Measurements from ENCODE around the gene EPHB1. TPM values are rescaled to one million over a fixed set of nuclear protein-coding genes. Genes with fewer than 3 reads are reported as not detected.

The EPHB1 gene
- total and polyA plus RNA-seq, 2 of the 13 experiments (the other 11 are each of a cell fraction or from before 2014, with no cell fraction given), result 0.07 to 0.21 TPM

GRCh38 chr3:134896141-134896540, 101.1 kb downstream of the EPHB1 start:
- Histone ChIP-seq H3K9me3 (ENCODE audit: low read length) (no peaks in the 10 kb centered on the region), H3K4me2 (ENCODE audit: low read depth, low read length) (no peak overlapping the region), H3K4me3 (replicated peaks in 1 of 3; ENCODE audit: insufficient read depth in 1 of 3, low read depth in 2 of 3, low read length in 3 of 3) (no peak overlapping the region), H3K36me3 (replicated peaks in 1 of 2; ENCODE audit: control insufficient read depth in 1 of 2, insufficient read depth in 2 of 2, low read length in 2 of 2) (no peaks in the 10 kb centered on the region), H3K4me1 (ENCODE audit: insufficient read depth, low read length) (no peaks in the 10 kb centered on the region), H4K20me1 (ENCODE audit: insufficient read depth, low read length) (no peaks in the 10 kb centered on the region), H3K27ac (ENCODE audit: extremely low read length, insufficient read depth, low read length) (no peak overlapping the region), H3K79me2 (ENCODE audit: insufficient read depth, low read length) (no peaks in the 10 kb centered on the region), H3K27me3 (ENCODE audit: control insufficient read depth in 1 of 2, insufficient read depth in 2 of 2, low read length in 2 of 2) (peaks cover 0 to 4% of the 10 kb centered on the region in 2 experiments; a peak in 2 of 5 replicates), H3K9ac (ENCODE audit: insufficient read depth, low read depth, low read length) (no peak overlapping the region), H2AFZ (ENCODE audit: low read length) (no peak overlapping the region)
- ChIA-PET CTCF (ENCODE audit: low intra/inter-chr PET ratio, low total read pairs) (no interaction called here), POLR2A (no interaction called here)
- ATAC-seq, result no peak
- TF ChIP-seq ZNF430 (CRISPR knock-in tag; IDR thresholded peaks at IDR 0.05), result no peak
- no peak for TF ChIP-seq ELF3 (CRISPR knock-in tag; IDR thresholded peaks at IDR 0.05)
- TF ChIP-seq PRDM10 (CRISPR knock-in tag; IDR thresholded peaks at IDR 0.05; ENCODE audit: low read depth), result no peak
- no peak for FAIRE-seq
- 5% methylated on average over 5 of the region's 5 CpGs for WGBS (ENCODE audit: low lambda C conversion rate)
- in situ Hi-C loops (cut with HindIII; ENCODE audit: extremely low pct_ligation_motif_present, low pct_unique_long_range_greater_than_20kb) (no loop called here), intact Hi-C loops (cut with micrococcal nuclease; ENCODE audit: unreplicated experiment) (no loop called here)
- BruUV-seq (replicated peaks), result no TSS peak
- no peak for DNase-seq (ENCODE audit: low spot score)

- Histone ChIP-seq H3K36me3 (replicated peaks in 1 of 2; ENCODE audit: control insufficient read depth in 1 of 2, insufficient read depth in 2 of 2, low read length in 2 of 2) (no peaks in the 10 kb centered on the region), H3K27me3 (ENCODE audit: control insufficient read depth in 1 of 2, insufficient read depth in 2 of 2, low read length in 2 of 2) (peaks cover 0 to 4% of the 10 kb centered on the region in 2 experiments; a peak in 2 of 5 replicates), H3K27ac (ENCODE audit: extremely low read length, insufficient read depth, low read length) (no peak overlapping the region), H4K20me1 (ENCODE audit: insufficient read depth, low read length) (no peaks in the 10 kb centered on the region), H3K79me2 (ENCODE audit: insufficient read depth, low read length) (no peaks in the 10 kb centered on the region), H2AFZ (ENCODE audit: low read length) (no peak overlapping the region), H3K9me3 (ENCODE audit: low read length) (no peaks in the 10 kb centered on the region), H3K9ac (ENCODE audit: insufficient read depth, low read depth, low read length) (no peak overlapping the region), H3K4me2 (ENCODE audit: low read depth, low read length) (no peak overlapping the region), H3K4me1 (ENCODE audit: insufficient read depth, low read length) (no peaks in the 10 kb centered on the region), H3K4me3 (replicated peaks in 1 of 3; ENCODE audit: insufficient read depth in 1 of 3, low read depth in 2 of 3, low read length in 3 of 3) (no peak overlapping the region)
- ChIA-PET POLR2A (no interaction called here), CTCF (ENCODE audit: low intra/inter-chr PET ratio, low total read pairs) (no interaction called here)
- ATAC-seq (no peak), DNase-seq (ENCODE audit: low spot score) (no peak), FAIRE-seq (no peak)
- BruUV-seq (replicated peaks), result no TSS peak
- intact Hi-C loops (cut with micrococcal nuclease; ENCODE audit: unreplicated experiment), result no loop called here
- no CpG with 5 or more reads among the region's 8 CpGs for WGBS (ENCODE audit: low lambda C conversion rate)
- in situ Hi-C loops (cut with HindIII; ENCODE audit: extremely low pct_ligation_motif_present, low pct_unique_long_range_greater_than_20kb), result no loop called here
- TF ChIP-seq ARID5B (CRISPR knock-in tag; IDR thresholded peaks at IDR 0.05), result no peak
- TF ChIP-seq ZNF672 (CRISPR knock-in tag; IDR thresholded peaks at IDR 0.05), result no peak
- no peak for TF ChIP-seq ZSCAN25 (CRISPR knock-in tag; IDR thresholded peaks at IDR 0.05)
- TF ChIP-seq NR2F1 (CRISPR knock-in tag; IDR thresholded peaks at IDR 0.05), result no peak
- TF ChIP-seq CEBPB (IDR thresholded peaks at IDR 0.05; ENCODE audit: borderline replicate concordance, low read depth, low read length), result peak; percentile 31; the same call in 1 of the 2 replicates
- TF ChIP-seq ZNF556 (CRISPR knock-in tag; IDR thresholded peaks at IDR 0.05; ENCODE audit: borderline replicate concordance), result no peak
These were observed 101.6 kb downstream of the EPHB1 start for GRCh38 chr3:134896696-134897095.
